Hepatocyte (in vitro differentiated cells): Measurements from ENCODE around the gene AKR7A2.

Experiments used
- CTCF ChIP-seq: fragments of 200-600 bp; sonication (generic); IDR thresholded peaks from 2 replicates; pipeline ENCODE4 v1.5.1; 2016; ENCODE audit warnings: antibody characterized with exemption, mild to moderate bottlenecking; ENCODE audit not compliant: poor library complexity
- EZH2 ChIP-seq: fragments of 200-600 bp; sonication (generic); IDR thresholded peaks from 2 replicates; pipeline ENCODE4 v1.6.1; 2016; ENCODE audit warnings: antibody characterized with exemption, mild to moderate bottlenecking, borderline replicate concordance
- EZH2phosphoT487 ChIP-seq: fragments of 200-600 bp; sonication (generic); IDR thresholded peaks from one replicate; pipeline ENCODE4 v1.6.1; 2018; ENCODE audit warnings: antibody characterized with exemption, mild to moderate bottlenecking, low read depth, moderate library complexity; ENCODE audit not compliant: unreplicated experiment, severe bottlenecking

- no peak for TF ChIP-seq CTCF
- no peak for TF ChIP-seq EZH2phosphoT487
- TF ChIP-seq EZH2 = no peak
Observed at GRCh38 chr1:19300211-19300610, 11.7 kb downstream of the AKR7A2 start.
